Stomach (tissue), 4 donors: ENCODE measurements around the gene KANSL1.

ENCODE experiments used
- CTCF ChIP-seq, 7 experiments: fragments of 450-650 bp in 4 of 7; fragments of 200-600 bp in 3 of 7; sonication (generic) in 3 of 7; IDR thresholded peaks; one replicate each; pipeline ENCODE4 v1.5.1; 2016 to 2019; ENCODE audit warnings: antibody characterized with exemption in 7 of 7, control low read depth in 2 of 7, mild to moderate bottlenecking in 1 of 7
- POLR2A ChIP-seq, 4 donors: fragments of 450-650 bp; IDR thresholded peaks; one replicate each; pipeline ENCODE4 v1.6.1; 2016; ENCODE audit warnings: antibody characterized with exemption in 4 of 4, control low read depth in 2 of 4, mild to moderate bottlenecking in 1 of 4, moderate library complexity in 1 of 4
- POLR2AphosphoS5 ChIP-seq, 3 donors: sonication (generic); formaldehyde crosslinking; IDR thresholded peaks; one replicate each; pipeline ENCODE4 v1.6.1; 2016; ENCODE audit warnings: antibody characterized with exemption in 3 of 3

GRCh38 chr17:46099865-46100264 is 93.4 kb downstream of the KANSL1 start:
- no peak for TF ChIP-seq POLR2AphosphoS5 (IDR thresholded peaks at IDR 0.05)
- TF ChIP-seq CTCF (IDR thresholded peaks at IDR 0.05): no peak
- TF ChIP-seq POLR2A (IDR thresholded peaks at IDR 0.05): no peak
